ENCODE measurements around the gene KCTD17. TPM values are rescaled to one million over a fixed set of nuclear protein-coding genes. Genes with fewer than 3 reads are reported as not detected.

KCTD17 gene, protein sequence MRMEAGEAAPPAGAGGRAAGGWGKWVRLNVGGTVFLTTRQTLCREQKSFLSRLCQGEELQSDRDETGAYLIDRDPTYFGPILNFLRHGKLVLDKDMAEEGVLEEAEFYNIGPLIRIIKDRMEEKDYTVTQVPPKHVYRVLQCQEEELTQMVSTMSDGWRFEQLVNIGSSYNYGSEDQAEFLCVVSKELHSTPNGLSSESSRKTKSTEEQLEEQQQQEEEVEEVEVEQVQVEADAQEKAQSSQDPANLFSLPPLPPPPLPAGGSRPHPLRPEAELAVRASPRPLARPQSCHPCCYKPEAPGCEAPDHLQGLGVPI
- 33.3 and 34.9 TPM in 2 replicates for total RNA-seq

DNA sequence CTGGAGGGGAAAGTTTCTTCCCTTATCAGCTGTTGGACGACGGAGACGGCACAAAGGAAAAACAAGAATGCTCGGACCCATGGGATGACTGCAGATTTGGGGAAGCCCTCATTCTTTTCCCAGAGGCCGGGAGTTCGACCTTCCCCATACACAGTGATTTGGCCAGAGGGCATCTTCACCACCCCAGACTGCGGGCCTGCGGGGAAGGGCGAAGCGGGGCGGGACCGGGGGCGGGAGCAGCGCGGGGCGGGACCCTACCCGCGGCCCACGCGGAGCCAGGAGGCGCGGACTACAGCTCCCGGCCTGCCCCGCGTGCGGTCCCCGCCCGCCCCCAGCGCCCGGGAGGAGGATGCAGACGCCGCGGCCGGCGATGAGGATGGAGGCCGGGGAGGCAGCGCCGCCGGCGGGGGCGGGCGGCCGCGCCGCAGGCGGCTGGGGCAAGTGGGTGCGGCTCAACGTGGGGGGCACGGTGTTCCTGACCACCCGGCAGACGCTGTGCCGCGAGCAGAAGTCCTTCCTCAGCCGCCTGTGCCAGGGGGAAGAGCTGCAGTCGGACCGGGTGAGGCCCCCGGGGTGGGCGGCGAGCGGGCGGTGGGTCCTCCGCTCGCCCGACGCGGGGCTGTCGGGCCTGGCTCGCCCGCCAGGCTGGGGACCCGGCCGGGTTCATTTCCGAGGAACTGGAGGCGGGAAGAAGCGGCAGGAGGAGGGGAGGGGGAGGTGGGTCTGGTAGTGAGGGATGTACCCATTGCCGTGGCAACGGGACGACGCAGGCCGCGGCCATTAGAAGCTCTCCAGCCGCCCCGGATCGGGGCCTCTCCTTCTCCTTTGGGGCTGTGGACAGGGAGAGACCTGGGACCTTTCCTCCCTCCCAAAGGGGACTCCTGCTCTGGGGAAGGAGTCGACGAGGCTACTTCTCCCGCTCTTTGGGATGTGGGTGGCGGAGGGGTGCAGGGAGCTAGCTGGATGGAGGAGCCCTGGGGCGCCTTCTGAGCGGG is at the start of gene KCTD17:
KCTD17 (plus strand) TSS at position 352 of the 995 bp plus-strand sequence; CDS start at position 371, 19 bp downstream.
- peak; percentile 10 for DNase-seq (ENCODE audit: low read depth, low spot score)

DNA sequence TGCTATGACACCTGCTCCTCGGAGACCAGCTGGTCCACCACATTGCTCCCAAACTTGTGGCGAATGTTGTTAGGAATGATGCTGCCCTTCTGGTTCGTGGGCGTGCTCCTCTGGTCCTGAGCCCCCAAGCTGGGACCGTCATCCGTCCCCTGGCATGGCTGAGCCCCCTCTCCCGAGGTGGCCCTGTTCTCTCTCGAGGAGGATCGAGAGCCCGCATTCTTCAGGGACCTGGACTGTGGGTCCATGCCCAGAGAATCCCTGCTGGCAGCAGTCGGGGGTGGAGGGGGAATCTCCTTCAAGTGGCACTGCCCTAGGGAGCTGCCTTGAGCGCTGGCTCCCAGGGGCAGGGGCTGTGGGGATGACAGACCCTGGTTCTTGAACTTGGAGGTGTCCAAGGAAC is 49.7 kb upstream of the KCTD17 start:
- DNase-seq (ENCODE audit: low read depth, low spot score): no peak

DNA sequence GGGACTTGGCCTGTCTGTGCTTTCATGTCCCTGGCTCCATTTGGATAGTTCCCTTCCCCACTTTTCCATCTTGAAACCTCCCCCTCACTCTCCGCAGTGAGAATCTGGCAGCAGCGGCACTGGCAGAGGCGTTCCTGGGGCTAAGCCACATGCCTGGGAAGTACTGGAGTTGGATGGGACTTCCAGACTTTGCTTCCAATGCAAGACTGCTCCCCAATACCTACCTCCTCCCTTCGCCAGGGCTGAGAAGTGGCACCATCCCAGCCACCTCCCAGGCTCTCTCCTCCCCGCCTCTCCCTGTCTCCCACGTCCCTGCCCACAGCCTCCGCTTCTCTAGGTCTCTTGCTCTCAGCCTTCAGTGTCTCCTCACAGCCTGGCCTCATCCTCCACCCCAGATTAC is 48.9 kb upstream of the KCTD17 start:
- no peak for DNase-seq (ENCODE audit: low read depth, low spot score)

- DNase-seq (ENCODE audit: low read depth, low spot score): no peak
Observed at GRCh38 chr22:37007651-37008050, 43.9 kb upstream of the KCTD17 start.

- DNase-seq (ENCODE audit: low read depth, low spot score): peak; percentile 27
Observed at GRCh38 chr22:37008365-37008764, 43.2 kb upstream of the KCTD17 start.

DNA sequence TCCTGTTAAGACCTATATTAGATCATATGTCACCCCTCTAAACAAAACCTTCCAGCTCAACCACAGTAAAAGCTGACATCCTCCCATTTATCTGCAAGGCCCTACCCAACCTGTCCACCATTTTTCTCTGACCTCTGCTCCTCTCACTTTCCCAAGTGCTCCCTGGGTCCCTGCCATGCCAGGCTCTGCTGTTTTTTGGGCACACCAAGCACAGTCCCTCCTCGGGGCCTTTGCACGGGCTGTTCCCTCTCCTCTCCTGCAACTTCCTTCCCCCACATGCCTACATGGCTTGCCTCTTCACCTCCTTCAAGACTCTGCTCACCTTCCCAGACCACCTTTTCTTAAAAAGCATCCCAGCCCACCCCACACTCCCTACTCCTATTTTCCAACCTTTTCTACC is 42.1 kb upstream of the KCTD17 start:
- no peak for DNase-seq (ENCODE audit: low read depth, low spot score)

DNA sequence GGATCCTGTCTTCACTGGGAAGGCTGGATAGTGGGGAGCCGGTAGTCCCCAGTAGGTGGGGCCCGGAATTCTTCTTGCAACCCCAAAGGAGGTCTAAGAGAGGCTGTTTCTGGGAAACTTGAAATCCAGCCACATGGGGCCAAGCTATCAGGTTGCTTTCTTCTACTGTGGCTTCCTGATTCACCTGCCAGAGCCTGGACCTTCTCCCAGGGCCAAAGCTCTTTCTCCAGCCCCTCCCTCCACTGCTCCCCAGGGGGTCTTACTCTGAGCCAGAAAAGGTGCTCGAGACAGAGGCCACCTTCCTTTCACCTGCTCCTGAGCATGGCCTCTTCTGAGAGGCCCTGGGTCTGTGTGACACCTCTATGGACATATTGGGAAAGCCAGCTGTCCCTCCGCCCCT is 41.4 kb upstream of the KCTD17 start:
- no peak for DNase-seq (ENCODE audit: low read depth, low spot score)

- no peak for DNase-seq (ENCODE audit: low read depth, low spot score)
Observed at GRCh38 chr22:37010976-37011375, 40.6 kb upstream of the KCTD17 start.

- DNase-seq (ENCODE audit: low read depth, low spot score): no peak
Observed at GRCh38 chr22:37011472-37011871, 40.1 kb upstream of the KCTD17 start.

- DNase-seq (ENCODE audit: low read depth, low spot score): no peak
Observed at GRCh38 chr22:37012262-37012904, 39.2 kb upstream of the KCTD17 start.

- DNase-seq (ENCODE audit: low read depth, low spot score): no peak
Observed at GRCh38 chr22:37012956-37013355, 38.6 kb upstream of the KCTD17 start.

DNA sequence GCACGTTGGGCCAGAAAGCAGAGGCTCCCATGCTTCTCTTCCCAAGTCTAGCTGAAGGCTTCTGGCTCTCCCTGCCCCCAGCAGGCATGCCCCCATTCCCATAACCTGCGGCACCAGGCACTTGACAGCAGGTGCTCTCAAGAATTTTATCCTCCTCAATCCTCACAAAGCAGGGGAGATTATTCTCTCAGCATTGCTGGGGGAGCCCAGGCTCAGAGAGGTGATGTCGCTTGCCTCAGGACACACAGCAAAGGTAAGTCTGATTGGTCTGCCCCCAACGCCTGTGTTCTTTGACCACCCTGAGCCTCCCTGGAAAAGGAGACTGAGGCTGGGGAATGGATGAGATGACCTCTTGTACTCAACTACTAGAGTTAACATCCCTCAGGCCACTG is 37.1 kb upstream of the KCTD17 start:
- DNase-seq (ENCODE audit: low read depth, low spot score): no peak

- no peak for DNase-seq (ENCODE audit: low read depth, low spot score)
Observed at GRCh38 chr22:37014835-37015586, 36.5 kb upstream of the KCTD17 start.

- DNase-seq (ENCODE audit: low read depth, low spot score): no peak
Observed at GRCh38 chr22:37015587-37015878, 36.0 kb upstream of the KCTD17 start.

GRCh38 chr22:37016134-37016910 is 35.2 kb upstream of the KCTD17 start:
- DNase-seq (ENCODE audit: low read depth, low spot score): no peak

DNA sequence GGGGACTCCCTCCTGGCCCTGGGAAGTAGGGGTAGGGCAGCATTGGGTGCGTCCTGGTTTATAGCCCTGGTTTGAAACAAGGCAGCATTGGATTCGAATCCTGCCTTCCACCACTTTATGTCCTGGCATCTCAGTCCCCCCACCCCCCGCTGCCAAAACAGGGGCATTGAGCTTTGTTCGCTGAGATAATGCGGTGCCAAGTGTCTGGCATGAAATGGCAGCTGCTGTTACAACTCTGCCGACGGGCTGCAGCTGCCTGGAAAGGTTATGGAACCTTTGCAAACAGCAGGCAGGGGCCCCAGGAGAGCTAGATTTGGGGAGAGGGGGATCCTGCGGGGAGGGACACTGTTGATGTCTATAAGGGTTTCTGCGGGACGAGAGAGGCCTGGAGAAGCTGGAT is 34.2 kb upstream of the KCTD17 start:
- DNase-seq (ENCODE audit: low read depth, low spot score): no peak

DNA sequence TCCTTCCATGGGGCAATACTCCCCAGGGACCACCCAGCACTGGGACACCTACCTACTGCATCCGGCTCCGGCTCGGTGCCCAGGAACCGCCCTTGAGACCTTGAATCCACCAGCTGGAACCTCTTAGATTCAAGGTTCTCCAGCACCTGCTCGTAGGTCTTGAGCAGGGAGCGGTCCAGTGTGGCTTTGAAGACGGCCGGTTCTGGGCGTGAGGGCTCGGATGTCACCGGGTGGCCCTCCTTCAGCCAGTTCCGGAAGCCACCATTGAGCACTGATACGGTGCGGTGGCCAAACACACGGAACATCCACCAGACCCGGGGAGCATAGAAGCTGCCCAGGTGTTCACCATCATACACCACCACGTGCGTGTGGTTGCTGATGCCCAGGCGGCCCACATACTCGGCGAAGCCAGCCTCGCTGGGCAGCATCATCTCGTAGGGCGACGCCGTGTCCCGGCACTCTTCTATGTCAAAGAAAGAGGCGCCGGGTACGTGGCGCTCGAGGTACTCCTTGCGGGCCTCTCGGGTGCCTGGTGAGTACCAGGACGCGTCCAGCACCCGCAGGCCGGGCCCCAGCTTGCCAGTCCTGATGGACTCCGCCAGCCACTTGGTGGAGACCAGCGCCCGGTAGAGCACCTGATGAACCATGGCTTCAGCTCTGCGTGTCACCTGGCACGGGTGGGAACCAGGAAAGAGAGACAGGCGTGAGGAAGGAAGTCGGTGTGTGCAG is 33.3 kb upstream of the KCTD17 start:
- DNase-seq (ENCODE audit: low read depth, low spot score): no peak

DNA sequence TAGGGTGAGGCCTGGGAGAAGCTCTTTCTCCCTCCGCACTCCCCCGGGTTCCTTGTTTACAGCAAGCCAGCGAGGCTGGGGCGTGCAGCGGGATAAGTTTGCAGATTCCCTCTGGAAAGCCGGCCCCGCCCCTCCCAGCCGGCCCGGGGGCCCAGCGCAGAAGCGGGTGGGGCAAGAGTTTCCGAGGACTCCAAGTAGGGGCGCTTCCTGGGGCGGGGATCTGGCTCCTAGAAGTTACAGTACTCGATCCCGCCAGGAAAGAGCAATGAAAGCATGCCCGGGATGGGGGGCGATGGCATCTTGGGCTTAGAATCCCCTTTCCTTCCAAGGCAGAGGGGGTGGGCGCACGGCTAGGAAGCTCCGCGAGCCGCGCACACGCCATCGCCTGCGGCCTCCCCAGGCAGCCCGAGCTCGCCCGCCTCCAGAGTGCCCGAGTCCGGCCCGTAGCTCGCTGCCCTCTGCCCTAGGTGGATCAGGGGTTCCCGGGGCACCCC is 32.7 kb upstream of the KCTD17 start:
- no peak for DNase-seq (ENCODE audit: low read depth, low spot score)

- DNase-seq (ENCODE audit: low read depth, low spot score): no peak
Observed at GRCh38 chr22:37019309-37020191, 32.0 kb upstream of the KCTD17 start, which contains the start of the genes MPST and TST. MPST (plus strand) TSS chr22:37019742; CDS start chr22:37019837, 95 bp downstream. TST (minus strand) TSS chr22:37019447; CDS start chr22:37018732, 715 bp downstream.

Data from pulmonary artery endothelial cell (primary cell).